ENCODE measurements around the gene MRPS31.
"Not testable (repeated sequence)": the region's sequence is repeated elsewhere in the genome, so short reads cannot be mapped to it uniquely, and the experiment has no call there.

Gene MRPS31

DNA sequence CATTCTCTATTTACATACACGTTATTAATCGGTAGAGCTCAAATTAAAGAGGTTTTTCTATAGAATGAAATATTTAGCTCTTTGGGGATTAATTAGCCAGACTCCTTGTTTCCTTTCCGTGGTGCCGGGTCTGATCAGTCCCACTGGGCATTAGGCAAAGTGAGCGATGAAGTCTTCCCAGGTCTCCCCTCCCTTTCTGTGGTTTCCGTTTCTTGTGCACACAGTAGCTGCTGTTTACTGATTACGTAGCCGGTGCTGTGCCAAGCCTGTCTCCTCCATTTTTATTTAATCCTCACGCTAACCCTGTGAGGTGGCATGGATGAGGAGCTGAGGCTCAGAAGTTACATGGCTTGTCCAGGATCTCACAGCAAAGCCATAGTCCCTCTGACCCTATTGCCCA is 27.4 kb upstream of the MRPS31 start:
- DNase-seq (ENCODE audit: low spot score) = no peak
- Mint-ChIP-seq H3K4me3 (peak overlapping the region; percentile 65), H3K27ac (peak overlapping the region; percentile 88), H3K4me1 (ENCODE audit: low read depth) (peaks cover 7% of the 10 kb centered on the region), H3K9me3 (no peaks in the 10 kb centered on the region), H3K27me3 (ENCODE audit: low read depth) (no peaks in the 10 kb centered on the region), H3K36me3 (ENCODE audit: low read depth) (peaks cover 15% of the 10 kb centered on the region)

DNA sequence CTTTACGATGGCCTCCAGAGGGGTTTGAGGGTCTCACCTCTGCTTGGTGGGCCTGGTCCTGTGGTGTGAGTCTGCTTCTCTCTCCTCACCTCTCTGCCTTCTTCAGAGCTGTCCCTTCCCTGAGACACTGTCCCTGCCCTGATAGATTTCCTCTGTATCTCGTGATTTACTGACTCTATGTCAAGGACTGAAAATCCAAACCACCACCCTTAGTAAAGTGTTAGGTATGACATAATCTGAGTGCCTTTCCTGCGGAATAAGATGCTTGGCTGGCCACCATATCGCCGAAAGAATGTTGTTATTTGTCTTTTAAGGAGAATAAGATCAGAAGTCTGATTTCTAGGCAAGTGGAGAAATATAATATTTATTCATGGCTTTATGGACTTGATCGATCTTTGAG is 25.7 kb upstream of the MRPS31 start:
- DNase-seq (ENCODE audit: low spot score) = no peak
- H3K9me3 Mint-ChIP-seq = no peaks in the 10 kb centered on the region
- H3K36me3 Mint-ChIP-seq (ENCODE audit: low read depth) = peaks cover 13% of the 10 kb centered on the region
- peaks cover 11% of the 10 kb centered on the region for H3K4me1 Mint-ChIP-seq (ENCODE audit: low read depth)
- H3K4me3 Mint-ChIP-seq = no peak overlapping the region
- H3K27me3 Mint-ChIP-seq (ENCODE audit: low read depth) = no peaks in the 10 kb centered on the region
- H3K27ac Mint-ChIP-seq = peak overlapping the region; percentile 9

DNA sequence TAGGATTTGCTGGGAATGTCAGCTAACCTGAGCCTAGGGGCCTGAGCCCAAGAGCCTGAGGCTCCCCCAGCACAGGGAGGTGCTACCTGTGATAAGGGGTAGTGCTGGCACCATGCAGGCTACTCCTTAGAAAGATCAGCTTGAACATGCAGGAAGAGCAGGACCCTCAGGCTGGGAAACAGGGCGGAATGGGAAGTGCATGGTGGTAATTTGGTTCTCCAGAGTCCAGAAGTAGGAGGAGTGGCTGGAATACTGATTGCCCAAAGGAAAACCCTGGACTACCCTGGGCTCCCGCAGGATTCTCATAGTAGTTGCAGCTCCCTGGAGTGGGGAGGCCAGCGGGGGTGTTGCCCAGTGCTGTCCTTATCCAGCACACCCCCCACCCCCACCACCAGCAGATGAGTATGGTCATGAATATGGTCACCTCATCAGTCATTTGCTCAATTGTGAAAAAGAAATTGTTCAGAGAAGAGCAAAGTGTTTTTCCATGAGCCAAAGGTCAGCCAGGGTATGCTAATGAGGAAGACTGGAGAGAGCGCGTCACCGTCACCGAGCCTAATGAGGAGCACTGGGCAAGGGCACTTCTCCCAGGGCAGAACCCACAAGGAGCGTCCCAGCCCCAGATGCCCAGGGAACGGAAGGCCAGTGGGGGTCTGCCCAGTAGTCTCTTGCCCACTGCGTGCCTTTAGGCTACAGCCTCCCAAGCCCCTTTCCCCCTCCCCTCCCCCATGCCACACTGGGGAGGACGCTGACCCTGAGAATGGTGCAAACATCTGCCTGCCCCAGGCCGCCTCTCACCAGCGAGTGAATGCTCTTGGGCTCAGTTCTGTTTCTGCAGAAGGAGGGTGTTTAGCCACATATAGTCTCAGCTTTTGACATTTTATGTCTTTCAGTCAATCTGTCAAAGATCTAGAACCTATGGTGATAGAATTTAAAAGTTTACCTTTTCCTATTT is 23.7 kb upstream of the MRPS31 start:
- Mint-ChIP-seq H3K9me3 (no peaks in the 10 kb centered on the region), H3K4me1 (ENCODE audit: low read depth) (peaks cover 11% of the 10 kb centered on the region), H3K27me3 (ENCODE audit: low read depth) (no peaks in the 10 kb centered on the region), H3K27ac (no peak overlapping the region), H3K36me3 (ENCODE audit: low read depth) (peaks cover 10% of the 10 kb centered on the region), H3K4me3 (no peak overlapping the region)
- DNase-seq (ENCODE audit: low spot score) = no peak

DNA sequence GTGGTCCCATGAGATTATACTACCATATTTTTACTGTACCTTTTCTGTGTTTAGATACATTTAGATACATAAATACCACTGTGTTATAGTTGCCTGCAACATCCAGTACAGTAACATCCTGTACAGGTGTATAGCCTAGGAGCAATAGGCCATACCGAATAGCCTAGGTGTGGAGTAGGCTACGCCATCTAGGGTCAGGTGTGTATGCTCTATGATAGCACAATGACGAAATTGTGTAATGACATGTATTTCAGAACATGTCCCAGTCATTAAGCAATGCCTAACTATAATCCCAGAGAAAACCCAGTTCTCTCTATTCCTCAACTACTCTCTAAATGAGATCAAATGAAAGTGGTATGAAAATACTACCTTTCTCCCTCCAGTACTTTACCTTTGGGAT is 22.3 kb upstream of the MRPS31 start:
- peaks cover 8% of the 10 kb centered on the region for H3K4me1 Mint-ChIP-seq (ENCODE audit: low read depth)
- H3K27ac Mint-ChIP-seq = no peak overlapping the region
- no peak overlapping the region for H3K4me3 Mint-ChIP-seq
- no peaks in the 10 kb centered on the region for H3K9me3 Mint-ChIP-seq
- peaks cover 4% of the 10 kb centered on the region for H3K36me3 Mint-ChIP-seq (ENCODE audit: low read depth)
- DNase-seq (ENCODE audit: low spot score) = no peak
- no peaks in the 10 kb centered on the region for H3K27me3 Mint-ChIP-seq (ENCODE audit: low read depth)

DNA sequence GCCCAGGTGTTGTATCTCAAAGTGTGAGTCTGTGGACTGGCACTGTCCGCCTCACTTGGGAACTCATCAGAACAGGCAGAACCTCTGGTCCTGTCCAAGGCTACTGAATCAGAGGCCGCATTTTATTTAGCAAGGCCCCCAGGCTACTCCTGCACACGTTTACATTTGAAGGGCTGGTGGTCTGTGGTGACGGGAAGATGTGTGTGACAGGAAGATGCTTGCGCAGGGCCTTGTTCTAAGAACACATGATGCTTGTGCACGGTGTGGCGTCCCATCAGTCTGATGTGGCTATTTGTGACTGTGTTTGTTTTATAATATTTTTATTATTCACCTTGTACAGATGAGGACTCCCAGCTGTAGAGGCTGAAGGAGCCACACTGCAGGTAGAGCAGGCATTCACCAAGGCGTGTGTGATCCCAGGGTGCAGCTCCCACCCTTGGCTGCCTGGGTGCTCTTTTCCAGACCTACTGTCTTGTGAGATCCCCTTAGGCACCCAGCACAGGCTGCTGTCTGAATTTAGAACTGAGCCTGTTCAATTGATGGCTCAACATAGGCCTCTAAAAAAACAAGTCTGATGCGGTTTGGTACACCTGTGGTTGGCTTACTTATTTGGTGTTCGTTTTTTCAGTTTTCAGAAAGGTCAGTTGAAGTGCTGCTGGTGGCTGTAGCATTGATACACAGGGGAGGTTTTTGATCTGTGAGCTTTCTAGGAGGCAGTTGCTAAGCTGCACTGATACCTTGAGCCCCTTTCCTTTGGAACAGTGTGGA is 21.5 kb upstream of the MRPS31 start:
- Mint-ChIP-seq H3K27ac (peak overlapping the region; percentile 1), H3K4me1 (ENCODE audit: low read depth) (peaks cover 13% of the 10 kb centered on the region), H3K9me3 (no peaks in the 10 kb centered on the region), H3K4me3 (no peak overlapping the region), H3K27me3 (ENCODE audit: low read depth) (no peaks in the 10 kb centered on the region), H3K36me3 (ENCODE audit: low read depth) (peaks cover 4% of the 10 kb centered on the region)
- no peak for DNase-seq (ENCODE audit: low spot score)

DNA sequence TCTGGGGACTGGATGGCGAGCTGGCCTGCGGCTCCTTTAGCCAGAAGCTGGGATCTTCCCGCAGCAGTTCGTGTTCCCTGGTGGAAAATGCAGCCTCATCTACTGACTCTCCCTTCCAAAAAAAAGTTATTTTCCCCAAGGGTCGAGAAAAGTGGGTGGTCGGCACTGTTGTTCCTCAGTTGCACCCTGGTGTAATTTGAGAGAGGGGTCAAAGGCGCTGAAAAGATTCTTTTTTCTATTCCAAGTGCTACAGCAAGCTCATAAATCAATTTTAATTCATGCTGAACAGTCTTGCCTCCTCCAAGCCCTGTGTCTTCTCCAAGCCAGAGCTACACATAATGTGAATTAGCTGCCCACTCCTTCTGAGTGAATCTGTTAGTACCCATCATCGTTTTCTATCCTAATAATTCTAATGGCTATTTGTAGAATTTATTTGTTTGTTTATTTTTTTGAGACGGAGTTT is 19.2 kb upstream of the MRPS31 start:
- no peaks in the 10 kb centered on the region for H3K9me3 Mint-ChIP-seq
- H3K36me3 Mint-ChIP-seq (ENCODE audit: low read depth) = peaks cover 9% of the 10 kb centered on the region
- peak overlapping the region; percentile 71 for H3K4me3 Mint-ChIP-seq
- H3K27me3 Mint-ChIP-seq (ENCODE audit: low read depth) = no peaks in the 10 kb centered on the region
- H3K27ac Mint-ChIP-seq = no peak overlapping the region
- DNase-seq (ENCODE audit: low spot score) = no peak
- H3K4me1 Mint-ChIP-seq (ENCODE audit: low read depth) = peaks cover 28% of the 10 kb centered on the region

DNA sequence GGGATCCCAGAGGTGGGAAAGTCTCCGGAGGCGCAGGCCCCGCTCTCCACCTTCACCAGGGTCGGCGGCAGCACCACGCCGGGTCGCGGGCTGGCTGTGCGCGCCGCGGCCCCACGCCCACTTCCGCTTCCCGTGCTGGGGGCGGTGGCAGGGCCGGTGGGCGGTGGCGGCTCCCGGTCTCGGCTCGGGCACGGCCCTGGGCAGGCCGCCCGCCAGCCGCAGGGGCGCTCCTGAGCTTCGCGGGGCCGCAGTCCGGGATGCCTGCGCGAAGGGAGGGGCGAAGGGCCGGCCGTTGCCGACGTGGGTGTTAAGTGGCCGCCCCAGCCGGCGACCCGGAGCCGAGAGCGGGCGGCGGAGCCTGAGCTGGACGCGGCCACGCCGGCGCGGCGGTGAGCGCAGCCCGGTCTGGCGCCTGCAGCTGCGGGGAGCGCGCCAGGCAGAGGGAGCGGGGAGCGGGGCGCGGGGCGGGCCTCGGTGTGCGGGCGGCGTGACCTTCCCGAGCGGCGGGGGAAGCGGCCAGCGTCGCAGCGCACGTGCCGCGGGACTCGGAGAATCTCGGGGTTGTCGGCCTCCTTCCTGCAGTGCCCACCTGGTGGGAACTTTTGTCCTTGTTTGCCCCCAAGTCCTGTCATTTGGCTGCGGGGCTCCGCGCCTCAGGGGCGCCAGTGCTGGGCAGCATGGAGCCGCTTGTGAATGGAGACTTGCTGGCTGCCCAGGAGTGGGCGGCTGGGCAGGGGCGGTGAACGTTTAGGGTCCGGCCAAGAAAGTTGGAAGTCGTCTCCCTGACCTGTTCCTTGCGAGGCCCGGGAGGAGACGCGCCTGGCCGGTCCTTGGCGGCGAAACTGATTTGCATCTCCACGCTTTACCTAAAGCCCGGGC is 18.5 kb upstream of the MRPS31 start, which contains the start of gene SLC25A15:
TSS of gene SLC25A15 (plus strand) at position 337 of the 879 bp plus-strand sequence. CDS start 3,616 bp downstream, outside the sequence.
- Mint-ChIP-seq H3K9me3 (no peaks in the 10 kb centered on the region), H3K4me3 (peak within 1 kb of the TSS; percentile 80), H3K27me3 (ENCODE audit: low read depth) (no peaks in the 10 kb centered on the region), H3K27ac (peak within 1 kb of the TSS; percentile 57), H3K36me3 (ENCODE audit: low read depth) (peaks cover 6% of the 10 kb centered on the region), H3K4me1 (ENCODE audit: low read depth) (peaks cover 28% of the 10 kb centered on the region)
- DNase-seq (ENCODE audit: low spot score) = peak; percentile 79

DNA sequence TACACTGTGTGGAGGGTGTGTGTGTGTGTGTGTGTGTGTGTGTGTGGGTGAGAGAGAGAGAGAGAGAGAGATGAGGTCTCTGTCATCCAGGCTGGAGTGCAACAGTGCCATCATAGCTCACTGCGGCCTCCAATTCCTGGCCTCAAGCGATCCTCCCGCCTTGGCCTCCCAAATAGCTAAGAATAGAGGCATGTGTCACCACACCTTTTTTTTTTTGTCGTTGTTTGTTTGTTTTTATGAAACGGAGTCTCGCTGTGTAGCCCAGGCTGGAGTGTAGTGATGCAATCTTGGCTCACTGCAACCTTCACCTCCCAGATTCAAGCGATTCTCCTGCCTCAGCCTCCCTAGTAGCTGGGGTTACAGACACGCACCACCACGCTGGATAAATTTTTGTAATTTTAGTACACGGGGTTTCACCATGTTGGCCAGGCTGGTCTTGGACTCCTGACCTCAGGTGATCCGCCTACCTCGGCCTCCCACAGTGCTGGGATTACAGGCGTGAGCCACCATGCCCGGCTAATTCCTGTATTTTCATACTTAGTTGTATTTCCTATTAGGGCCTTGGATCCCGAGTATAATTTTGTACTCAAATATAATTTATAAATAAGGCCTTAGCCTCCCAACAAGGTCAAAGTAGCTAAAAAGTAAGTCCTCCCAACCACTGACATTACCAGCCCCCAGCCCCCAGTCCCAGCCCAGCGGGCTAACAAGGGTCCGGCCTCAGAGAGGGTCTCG is 17.7 kb upstream of the MRPS31 start:
- not testable (repeated sequence) for H3K9me3 Mint-ChIP-seq; H3K36me3 Mint-ChIP-seq (ENCODE audit: low read depth); DNase-seq (ENCODE audit: low spot score); H3K27me3 Mint-ChIP-seq (ENCODE audit: low read depth)
- Mint-ChIP-seq H3K4me1 (ENCODE audit: low read depth) (peaks cover 28% of the 10 kb centered on the region), H3K27ac (peak overlapping the region; percentile 57), H3K4me3 (peak overlapping the region; percentile 80)

DNA sequence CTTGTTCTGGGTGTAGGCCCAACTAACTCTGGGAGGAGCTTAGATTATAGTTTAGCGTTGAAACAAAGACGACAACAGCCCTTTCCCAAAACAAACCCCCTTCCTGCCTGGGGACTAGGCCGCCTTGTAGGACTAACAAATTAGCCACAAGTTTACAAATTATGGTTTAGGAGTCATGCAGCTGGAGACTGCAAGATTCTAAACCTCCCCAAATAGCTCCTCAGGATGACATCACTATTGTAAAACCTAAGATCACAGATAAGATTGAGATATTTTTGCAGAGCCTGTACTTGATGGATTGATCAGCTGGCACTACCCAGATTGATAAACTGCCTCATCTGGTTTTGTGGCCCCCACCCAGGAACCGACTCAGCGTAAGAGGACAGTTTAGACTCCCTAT is 16.1 kb upstream of the MRPS31 start:
- Mint-ChIP-seq H3K9me3 (no peaks in the 10 kb centered on the region), H3K4me3 (peak overlapping the region; percentile 70), H3K4me1 (ENCODE audit: low read depth) (peaks cover 24% of the 10 kb centered on the region)

DNA sequence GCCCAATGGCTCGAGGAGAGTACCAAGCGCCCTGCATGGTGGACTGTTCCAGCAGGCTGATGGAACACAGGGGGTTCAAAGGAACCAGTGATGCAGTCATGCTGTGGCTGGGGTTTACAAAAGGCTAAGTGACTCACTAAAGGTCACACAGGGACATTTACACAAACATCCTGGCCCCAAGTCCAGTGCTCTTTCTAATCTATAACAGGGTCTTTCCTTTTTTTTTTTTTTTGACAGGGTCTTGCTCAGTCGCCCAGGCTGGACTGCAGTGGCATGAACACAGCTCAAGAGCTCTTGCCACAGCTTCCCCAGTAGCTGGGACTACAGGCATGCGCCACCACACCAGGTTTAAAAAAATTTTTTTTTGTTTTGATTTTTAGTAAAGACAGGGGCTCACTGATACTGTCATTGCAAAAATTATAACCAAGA is 15.6 kb upstream of the MRPS31 start:
- no peak overlapping the region for H3K4me3 Mint-ChIP-seq
- peak overlapping the region; percentile 87 for H3K27ac Mint-ChIP-seq
- H3K9me3 Mint-ChIP-seq = no peaks in the 10 kb centered on the region
- peaks cover 25% of the 10 kb centered on the region for H3K4me1 Mint-ChIP-seq (ENCODE audit: low read depth)
- DNase-seq (ENCODE audit: low spot score) = peak; percentile 48
- no peaks in the 10 kb centered on the region for H3K27me3 Mint-ChIP-seq (ENCODE audit: low read depth)
- peaks cover 4% of the 10 kb centered on the region for H3K36me3 Mint-ChIP-seq (ENCODE audit: low read depth)

More for the DNA sequence above, 16.1 kb upstream of the MRPS31 start:
- Mint-ChIP-seq H3K27me3 (ENCODE audit: low read depth) (no peaks in the 10 kb centered on the region), H3K36me3 (ENCODE audit: low read depth) (peaks cover 4% of the 10 kb centered on the region), H3K27ac (peak overlapping the region; percentile 87)
- DNase-seq (ENCODE audit: low spot score) = peak; percentile 46

DNA sequence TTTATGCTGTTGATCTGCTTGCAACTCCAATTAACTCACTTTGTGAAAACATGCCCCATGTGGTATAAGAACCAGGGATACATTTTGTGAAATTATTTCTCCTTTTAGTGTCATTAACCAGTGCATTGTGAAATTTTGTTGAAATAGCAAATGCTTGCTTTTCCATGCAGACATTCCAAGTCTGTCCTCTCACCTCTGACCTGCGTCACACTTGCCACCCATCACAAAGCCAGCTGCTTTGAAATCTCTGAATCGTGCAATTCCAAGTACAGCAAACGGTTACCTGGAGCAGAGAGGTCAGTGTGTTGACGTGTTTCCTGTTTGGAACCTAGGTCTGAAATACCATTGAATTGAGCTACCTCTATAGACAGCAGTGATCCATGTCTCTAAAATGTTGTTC is 13.6 kb upstream of the MRPS31 start:
- Mint-ChIP-seq H3K4me3 (no peak overlapping the region), H3K9me3 (no peaks in the 10 kb centered on the region), H3K27ac (no peak overlapping the region), H3K36me3 (ENCODE audit: low read depth) (peaks cover 4% of the 10 kb centered on the region), H3K4me1 (ENCODE audit: low read depth) (peaks cover 21% of the 10 kb centered on the region), H3K27me3 (ENCODE audit: low read depth) (no peaks in the 10 kb centered on the region)
- no peak for DNase-seq (ENCODE audit: low spot score)

DNA sequence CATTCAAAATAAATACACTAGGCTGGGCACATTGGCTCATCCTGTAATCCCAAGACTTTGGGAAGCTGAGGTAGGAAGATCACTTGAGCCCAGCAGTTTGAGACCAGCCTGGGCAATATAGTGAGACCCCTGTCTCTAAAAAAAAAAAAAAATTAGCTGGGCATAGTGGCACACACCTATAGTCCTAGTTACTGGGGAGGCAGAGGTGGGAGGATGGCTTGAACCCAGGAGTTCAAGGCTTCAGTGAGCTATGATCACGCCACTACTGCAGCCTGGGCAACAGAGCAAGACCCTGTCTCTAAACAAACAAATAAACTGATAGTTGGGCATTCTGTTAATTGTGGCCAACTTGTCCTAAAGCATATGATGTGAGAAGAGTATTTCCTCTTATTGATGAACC is 12.0 kb upstream of the MRPS31 start:
- not testable (repeated sequence) for DNase-seq (ENCODE audit: low spot score); H3K36me3 Mint-ChIP-seq (ENCODE audit: low read depth); H3K9me3 Mint-ChIP-seq; H3K27me3 Mint-ChIP-seq (ENCODE audit: low read depth); H3K27ac Mint-ChIP-seq; H3K4me3 Mint-ChIP-seq
- peaks cover 24% of the 10 kb centered on the region for H3K4me1 Mint-ChIP-seq (ENCODE audit: low read depth)

DNA sequence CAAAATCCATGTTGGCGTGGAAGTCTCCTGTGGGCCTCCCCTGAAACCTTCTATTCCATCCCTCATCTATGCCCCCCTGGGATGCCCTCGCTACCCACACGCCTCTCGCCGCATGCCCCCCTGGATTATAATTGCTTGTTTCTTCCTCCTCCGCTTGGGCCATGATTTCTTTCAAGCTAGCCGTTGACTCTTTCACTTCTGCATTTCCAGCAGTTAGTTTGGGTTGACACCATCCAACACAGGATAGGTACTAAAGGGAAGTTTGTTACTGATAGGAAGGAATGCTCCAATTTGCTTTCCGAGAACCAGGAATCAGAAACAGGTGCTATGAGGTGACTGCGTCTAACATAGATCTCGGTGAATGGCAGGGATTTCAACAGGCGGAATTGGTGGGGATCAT is 10.7 kb upstream of the MRPS31 start:
- H3K36me3 Mint-ChIP-seq (ENCODE audit: low read depth) = no peaks in the 10 kb centered on the region
- no peak overlapping the region for H3K27ac Mint-ChIP-seq
- H3K27me3 Mint-ChIP-seq (ENCODE audit: low read depth) = no peaks in the 10 kb centered on the region
- H3K9me3 Mint-ChIP-seq = no peaks in the 10 kb centered on the region
- H3K4me1 Mint-ChIP-seq (ENCODE audit: low read depth) = peaks cover 21% of the 10 kb centered on the region
- H3K4me3 Mint-ChIP-seq = no peak overlapping the region
- DNase-seq (ENCODE audit: low spot score) = no peak
